ENCODE measurements around the gene NUDT19. TPM values are rescaled to one million over a fixed set of nuclear protein-coding genes. Genes with fewer than 3 reads are reported as not detected.

NUDT19 gene
- total RNA-seq, 1 donor from 2014 or later = 24.8 TPM

DNA sequence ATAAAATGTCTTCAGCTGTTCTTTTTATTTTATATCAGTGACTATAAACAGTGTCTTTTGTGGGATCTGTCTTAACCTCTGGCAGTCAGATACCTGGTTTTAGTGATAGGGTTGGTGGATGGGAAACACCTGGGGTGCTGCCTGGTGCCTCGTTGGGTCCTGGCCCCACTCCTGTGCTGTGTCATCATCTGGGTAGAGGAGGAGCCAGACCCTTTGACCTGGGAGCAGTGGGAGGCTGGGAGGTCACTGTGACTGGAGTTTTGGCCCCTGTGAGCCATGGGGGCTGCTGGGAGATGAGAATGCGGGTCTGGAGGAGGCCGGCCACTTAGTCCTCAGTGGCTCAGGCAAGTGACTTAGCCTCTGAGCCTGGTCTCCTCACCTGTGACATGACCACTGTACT lies 57.3 kb downstream of the NUDT19 start:
- DNase-seq (no peak), ATAC-seq (no peak)
- intact Hi-C loops (cut with micrococcal nuclease) = no loop called here

DNA sequence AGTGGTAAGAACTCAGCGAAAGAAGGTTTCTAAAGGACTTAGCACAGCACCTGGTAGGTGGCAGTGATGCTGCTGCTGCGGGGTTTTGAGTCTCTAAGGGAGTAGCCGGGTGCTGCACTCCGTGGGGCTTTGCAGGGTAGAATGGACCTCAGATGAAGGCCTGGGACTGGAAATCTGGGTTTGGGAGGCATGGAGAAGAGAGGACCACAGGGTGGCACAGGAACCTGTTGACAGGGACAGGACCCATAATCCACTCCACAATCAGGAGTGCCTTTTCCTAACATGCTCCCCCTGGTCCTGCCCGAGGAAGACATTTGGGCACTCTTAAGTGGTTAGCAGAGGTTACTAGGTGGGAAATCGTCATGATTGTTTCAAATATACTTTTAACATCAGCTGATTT lies 57.7 kb downstream of the NUDT19 start:
- intact Hi-C loops (cut with micrococcal nuclease) = no loop called here
- ATAC-seq (no peak), DNase-seq (no peak)

DNA sequence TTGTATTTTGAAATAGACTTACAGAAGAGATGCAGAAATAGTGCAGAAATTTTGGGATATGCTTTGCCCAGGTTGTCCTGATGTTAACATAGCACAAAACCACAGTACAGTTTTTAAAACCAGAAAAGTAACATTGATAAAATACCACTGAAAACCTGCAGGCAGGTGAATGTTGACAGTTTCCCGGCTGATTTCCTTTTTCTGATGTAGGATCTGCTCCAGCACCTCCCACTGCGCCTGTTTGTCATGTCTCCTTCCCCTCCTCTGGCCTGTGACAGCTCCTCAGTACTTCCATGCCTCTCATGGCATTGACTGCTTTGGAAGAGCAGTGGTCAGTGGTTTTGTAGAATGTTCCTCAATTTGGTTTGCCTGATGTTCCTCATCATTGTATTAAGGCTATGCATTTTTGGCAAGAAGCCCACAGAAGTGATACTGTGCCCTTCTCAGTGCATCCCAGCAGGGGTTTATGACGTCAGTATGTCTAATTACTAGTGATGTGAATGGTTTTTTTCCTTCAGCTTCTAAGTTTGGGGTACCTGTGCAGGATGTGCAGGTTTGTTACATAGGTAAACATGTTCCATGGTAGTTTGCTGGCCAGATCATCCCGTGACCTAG lies 58.9 kb downstream of the NUDT19 start:
- no peak for ATAC-seq
- DNase-seq = no peak
- intact Hi-C loops (cut with micrococcal nuclease) = no loop called here

DNA sequence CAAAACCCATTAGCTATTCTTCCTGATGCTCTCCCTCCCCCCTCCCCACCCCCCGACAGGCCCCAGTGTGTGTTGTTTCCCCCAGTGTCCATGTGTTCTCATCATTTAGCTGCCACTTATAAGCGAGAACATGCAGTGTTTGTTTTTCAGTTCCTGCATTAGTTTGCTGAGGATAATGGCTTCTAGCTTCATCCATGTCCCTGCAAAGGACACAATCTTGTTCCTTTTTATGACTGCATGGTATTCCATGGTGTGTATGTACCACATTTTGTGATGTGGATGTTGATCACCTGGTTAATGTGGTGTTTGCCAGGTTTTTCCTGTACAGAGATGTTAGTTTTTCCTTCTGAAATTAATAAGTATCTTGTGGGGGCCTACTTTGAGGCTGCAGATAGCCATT lies 59.4 kb downstream of the NUDT19 start:
- DNase-seq = no peak
- intact Hi-C loops (cut with micrococcal nuclease) = no loop called here
- ATAC-seq = no peak

DNA sequence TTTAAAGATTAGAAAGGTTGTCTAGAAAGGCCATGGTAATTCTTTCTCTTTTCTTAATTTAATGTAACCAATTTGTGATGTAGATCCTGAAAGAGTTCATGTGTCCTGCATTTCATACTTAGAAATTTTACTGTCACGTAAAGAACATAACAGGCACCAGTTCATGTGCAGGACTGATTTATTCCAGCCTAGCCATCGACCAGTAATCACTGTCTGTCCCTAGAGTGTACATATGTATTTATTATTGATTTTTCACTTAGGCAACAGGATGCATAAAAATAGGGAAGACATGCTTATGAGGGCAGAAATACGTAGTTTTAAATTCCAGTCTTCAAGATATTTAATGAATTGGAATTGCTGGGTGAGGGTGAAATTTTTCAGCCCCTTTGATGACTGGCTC lies 65.6 kb downstream of the NUDT19 start:
- DNase-seq (no peak), ATAC-seq (no peak)
- intact Hi-C loops (cut with micrococcal nuclease) = no loop called here

Other genes starting within 250 kb of the NUDT19 start
- 135 TPM for gene PDCD5, start 110.6 kb upstream of the NUDT19 start, total RNA-seq
- 23.4 TPM for gene ANKRD27, start 16.6 kb upstream of the NUDT19 start, total RNA-seq
- 15.3 TPM for gene RGS9BP, start 16.0 kb upstream of the NUDT19 start, total RNA-seq
- gene TDRD12, start 27.9 kb downstream of the NUDT19 start, total RNA-seq = not detected
- not detected for gene SLC7A9, start 177.9 kb downstream of the NUDT19 start, total RNA-seq

All from left ventricle myocardium superior (tissue), 1 donor.